Spinal cord (tissue), 10 donors: ENCODE results near the gene ENDOV. TPM values are rescaled to one million over a fixed set of nuclear protein-coding genes. Genes with fewer than 3 reads are reported as not detected.
"Not testable (repeated sequence)": the region's sequence is repeated elsewhere in the genome, so short reads cannot be mapped to it uniquely, and the experiment has no call there.

Experiments used
- DNase-seq, 6 donors: peaks; one replicate each; pipeline versions ENCODE4 v3.0.0 to v3.0.0-alpha.2; 2013 to 2015; ENCODE audit warnings: low spot score in 6 of 6, low read depth in 4 of 6
- H3K27ac ChIP-seq: one replicate; pipeline ENCODE4 v1.5.1; 2013; ENCODE audit warnings: low read depth, low read length, control low read depth
- H3K27me3 ChIP-seq: one replicate; pipeline ENCODE4 v1.6.1; 2013; ENCODE audit warnings: low read length; ENCODE audit not compliant: control insufficient read depth, insufficient read depth
- H3K36me3 ChIP-seq: one replicate; pipeline ENCODE4 v1.6.1; 2013; ENCODE audit warnings: low read length; ENCODE audit not compliant: control insufficient read depth, insufficient read depth
- H3K4me1 ChIP-seq: one replicate; pipeline ENCODE4 v1.6.1; 2013; ENCODE audit warnings: low read length; ENCODE audit not compliant: control insufficient read depth, insufficient read depth
- H3K4me3 ChIP-seq: one replicate; pipeline ENCODE4 v1.5.1; 2013; ENCODE audit warnings: low read depth, low read length, control low read depth
- H3K9me3 ChIP-seq: one replicate; pipeline ENCODE4 v1.6.1; 2013; ENCODE audit warnings: low read length; ENCODE audit not compliant: control insufficient read depth, insufficient read depth
- WGBS: methylation state at CpG from one replicate; pipeline ENCODE4 v1.1.5; 2013; ENCODE audit warnings: missing lambda C conversion rate; ENCODE audit not compliant: insufficient coverage; 5-methylcytosine and 5-hydroxymethylcytosine counted together
- polyA plus RNA-seq, 2 donors: library from polyadenylated mRNA; unstranded; fragments of 120-200 nt; gene quantifications; one replicate each; pipeline ENCODE4 v1.2.1, GENCODE V29; 2013; ENCODE audit not compliant: insufficient read length in 2 of 2
- total RNA-seq, 2 donors: library from RNA; depleted of rRNA in 1 of 2; stranded (reverse); fragments of 120-200 nt in 1 of 2; fragments of >200 nt in 1 of 2; gene quantifications; one replicate each; pipeline versions ENCODE4 v1.2.3 to v1.2.4, GENCODE V29; 2013 to 2014
- donor health status: healthy.

Gene ENDOV
- total and polyA plus RNA-seq, 4 donors: 14.3 to 51.6 (median 29.4) TPM

GRCh38 chr17:80410441-80411087 is 4.4 kb upstream of the ENDOV start:
- WGBS: 77% methylated on average over 10 of the region's 16 CpGs
- not testable (repeated sequence) for DNase-seq, H3K27me3 ChIP-seq, H3K9me3 ChIP-seq, H3K4me3 ChIP-seq, H3K27ac ChIP-seq, H3K36me3 ChIP-seq
- peaks cover 16% of the 10 kb centered on the region for H3K4me1 ChIP-seq

DNA sequence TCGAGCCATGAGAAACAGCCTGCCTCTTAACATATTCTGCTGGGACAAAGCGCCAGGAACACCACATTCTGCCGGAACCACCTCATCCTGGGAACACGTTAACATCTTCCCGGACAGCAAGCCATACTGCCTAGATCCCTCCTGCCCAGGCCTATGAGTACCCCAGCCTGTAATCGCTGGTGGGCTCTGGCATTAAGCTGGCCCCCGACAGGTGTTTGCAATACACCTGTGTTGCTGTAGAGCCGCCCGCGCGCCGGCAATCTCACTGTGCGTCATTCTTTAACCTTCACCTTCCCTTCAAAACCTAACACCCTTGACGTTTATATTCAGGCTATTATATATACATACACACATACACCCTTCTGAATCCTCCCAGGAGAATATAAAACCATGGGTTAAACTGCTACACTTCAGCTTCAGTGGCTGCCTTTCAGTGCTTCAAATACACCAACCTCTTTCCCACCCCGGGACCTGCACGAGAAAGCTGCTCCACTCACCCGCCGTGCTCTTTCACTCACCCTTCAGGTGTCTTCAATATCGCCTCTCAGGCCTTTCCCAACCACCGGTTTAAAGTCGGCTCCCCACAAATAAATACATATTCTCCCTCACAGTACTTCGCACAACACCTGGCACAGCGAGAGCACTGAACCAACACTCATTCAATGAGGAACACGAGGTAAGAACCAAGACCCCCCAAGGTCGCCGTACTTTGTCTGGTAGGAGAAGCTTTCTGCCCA is 1.0 kb upstream of the ENDOV start:
- no peak for DNase-seq
- peaks cover 27% of the 10 kb centered on the region for H3K4me1 ChIP-seq
- no peak overlapping the region for H3K27ac ChIP-seq
- peaks cover 19% of the 10 kb centered on the region for H3K36me3 ChIP-seq
- H3K9me3 ChIP-seq: no peaks in the 10 kb centered on the region
- peak overlapping the region; percentile 99 for H3K4me3 ChIP-seq
- WGBS: 44% methylated on average over 26 of the region's 26 CpGs
- no peaks in the 10 kb centered on the region for H3K27me3 ChIP-seq

DNA sequence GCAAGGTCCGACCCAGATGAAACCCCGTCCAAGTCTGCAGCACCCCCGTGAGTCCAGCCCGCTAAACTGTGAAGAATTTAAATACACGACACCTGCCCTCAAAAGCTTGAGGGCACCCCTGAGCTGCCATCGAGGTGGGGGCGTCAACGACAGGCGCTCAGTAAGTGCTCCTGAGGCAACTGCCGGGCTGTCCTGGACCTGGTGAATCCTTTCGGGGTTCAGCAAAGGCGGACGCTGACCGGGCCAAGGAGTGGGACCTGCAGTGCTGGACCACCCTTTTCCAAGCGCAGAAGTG is 512 bp upstream of the ENDOV start:
- Histone ChIP-seq H3K27me3 (no peaks in the 10 kb centered on the region), H3K4me3 (peak overlapping the region; percentile 99), H3K36me3 (peaks cover 23% of the 10 kb centered on the region), H3K27ac (peak overlapping the region; percentile 100), H3K4me1 (peaks cover 27% of the 10 kb centered on the region), H3K9me3 (no peaks in the 10 kb centered on the region)
- WGBS: 0% methylated on average over 15 of the region's 15 CpGs
- DNase-seq: peak in 2 of 6 donors; percentile 28 to 59

- H3K27ac ChIP-seq: peak overlapping the region; percentile 100
- DNase-seq: no peak
- H3K27me3 ChIP-seq: no peaks in the 10 kb centered on the region
- H3K4me3 ChIP-seq: peak overlapping the region; percentile 99
- H3K4me1 ChIP-seq: peaks cover 27% of the 10 kb centered on the region
- peaks cover 27% of the 10 kb centered on the region for H3K36me3 ChIP-seq
- no peaks in the 10 kb centered on the region for H3K9me3 ChIP-seq
- 10% methylated on average over 39 of the region's 39 CpGs for WGBS
Measured at GRCh38 chr17:80415626-80416137, 715 bp downstream of the ENDOV start.

- DNase-seq: no peak
- peaks cover 27% of the 10 kb centered on the region for H3K4me1 ChIP-seq
- H3K36me3 ChIP-seq: peaks cover 32% of the 10 kb centered on the region
- H3K27me3 ChIP-seq: no peaks in the 10 kb centered on the region
- 93% methylated on average over 7 of the region's 7 CpGs for WGBS
- H3K9me3 ChIP-seq: no peaks in the 10 kb centered on the region
- no peak overlapping the region for H3K27ac ChIP-seq
- H3K4me3 ChIP-seq: peak overlapping the region; percentile 99
Measured at GRCh38 chr17:80416260-80416939, 1.4 kb downstream of the ENDOV start.

DNA sequence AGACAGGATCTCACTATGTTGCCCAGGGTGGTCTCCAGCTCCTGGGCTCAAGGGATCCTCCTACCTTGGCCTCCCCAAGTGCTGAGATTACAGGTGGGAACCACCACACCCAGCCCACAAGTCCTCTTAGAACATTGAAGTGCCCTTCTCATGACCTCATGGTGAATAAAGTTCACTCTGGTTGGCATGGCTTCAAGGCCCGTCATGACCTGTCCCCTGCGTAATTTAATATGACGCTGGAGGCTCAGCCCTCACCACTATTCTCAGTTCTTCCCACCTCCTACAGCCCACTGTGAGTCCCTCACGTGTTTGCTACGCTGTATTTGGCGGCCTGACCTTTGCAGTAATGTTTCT is 1.9 kb downstream of the ENDOV start:
- Histone ChIP-seq H3K9me3 (no peaks in the 10 kb centered on the region), H3K4me1 (peaks cover 27% of the 10 kb centered on the region), H3K27ac (no peak overlapping the region), H3K36me3 (peaks cover 35% of the 10 kb centered on the region), H3K27me3 (no peaks in the 10 kb centered on the region), H3K4me3 (no peak overlapping the region)
- no peak for DNase-seq
- 88% methylated on average over 4 of the region's 6 CpGs for WGBS

DNA sequence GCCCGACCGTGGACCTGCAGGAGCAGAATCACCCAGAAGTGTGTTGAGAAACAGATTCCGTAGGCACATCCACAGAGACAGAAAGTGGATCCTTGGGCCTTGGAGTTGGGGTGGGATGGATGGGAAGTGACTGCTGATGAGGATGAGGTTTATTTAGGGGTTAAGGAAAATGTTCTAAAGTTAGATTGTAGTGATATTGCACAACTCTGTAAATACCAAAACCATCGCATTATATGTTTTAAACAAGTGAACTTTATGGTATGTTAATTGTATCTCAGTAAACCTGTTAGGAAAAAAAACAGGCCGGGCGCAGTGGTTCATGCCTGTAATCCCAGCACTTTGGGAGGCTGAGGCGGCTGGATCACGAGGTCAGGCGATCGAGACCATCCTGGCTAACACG is 3.6 kb downstream of the ENDOV start:
- Histone ChIP-seq H3K4me3 (no peak overlapping the region), H3K27me3 (no peaks in the 10 kb centered on the region), H3K9me3 (no peaks in the 10 kb centered on the region), H3K36me3 (peaks cover 50% of the 10 kb centered on the region), H3K4me1 (peaks cover 24% of the 10 kb centered on the region), H3K27ac (no peak overlapping the region)
- 97% methylated on average over 10 of the region's 11 CpGs for WGBS
- no peak for DNase-seq

- WGBS: 72% methylated on average over 11 of the region's 11 CpGs
- H3K36me3 ChIP-seq: peaks cover 54% of the 10 kb centered on the region
- H3K4me3 ChIP-seq: no peak overlapping the region
- H3K4me1 ChIP-seq: peaks cover 17% of the 10 kb centered on the region
- no peak overlapping the region for H3K27ac ChIP-seq
- H3K9me3 ChIP-seq: no peaks in the 10 kb centered on the region
- no peaks in the 10 kb centered on the region for H3K27me3 ChIP-seq
- DNase-seq: no peak
Measured at GRCh38 chr17:80419255-80419654, 4.3 kb downstream of the ENDOV start.

GRCh38 chr17:80421381-80422090 is 6.6 kb downstream of the ENDOV start:
- no peak for DNase-seq
- Histone ChIP-seq H3K4me1 (peaks cover 1% of the 10 kb centered on the region), H3K4me3 (no peak overlapping the region), H3K9me3 (no peaks in the 10 kb centered on the region), H3K27me3 (no peaks in the 10 kb centered on the region), H3K27ac (no peak overlapping the region), H3K36me3 (peaks cover 63% of the 10 kb centered on the region)
- WGBS: 69% methylated on average over 12 of the region's 20 CpGs
